ENCODE results near the gene FXYD5.

FXYD5 gene

GRCh38 chr19:35138305-35138892, 16.1 kb upstream of the FXYD5 start, which contains the start of gene FXYD1:
TSS of gene FXYD1 (plus strand) at chr19:35138824. CDS start at chr19:35140080, 1,256 bp downstream.
- Histone ChIP-seq H3K27me3 (ENCODE audit: insufficient read depth, poor library complexity, severe bottlenecking) (peaks cover 9% of the 10 kb centered on the region), H3K27ac (replicated peaks) (no peak within 1 kb of the TSS), H3K4me3 (replicated peaks; ENCODE audit: insufficient read depth, low read length) (no peak within 1 kb of the TSS)
- no peak for DNase-seq (ENCODE audit: low read depth in 1 of 2, low spot score in 1 of 2)
- TF ChIP-seq POLR2AphosphoS5 (IDR thresholded peaks at IDR 0.05; ENCODE audit: low read depth) (no peak), CTCF (IDR thresholded peaks at IDR 0.05; ENCODE audit: insufficient read depth, low read length) (no peak), SPI1 (IDR thresholded peaks at IDR 0.05; ENCODE audit: borderline replicate concordance, low read depth) (no peak), GABPA (IDR thresholded peaks at IDR 0.05; ENCODE audit: low read depth) (no peak), REST (IDR thresholded peaks at IDR 0.05; ENCODE audit: insufficient replicate concordance, low read depth) (no peak)

- TF ChIP-seq POLR2AphosphoS5 (IDR thresholded peaks at IDR 0.05; ENCODE audit: low read depth): no peak
- TF ChIP-seq REST (IDR thresholded peaks at IDR 0.05; ENCODE audit: insufficient replicate concordance, low read depth): no peak
- no peak for TF ChIP-seq CTCF (IDR thresholded peaks at IDR 0.05; ENCODE audit: insufficient read depth, low read length)
- TF ChIP-seq SPI1 (IDR thresholded peaks at IDR 0.05; ENCODE audit: borderline replicate concordance, low read depth): no peak
- no peak for TF ChIP-seq GABPA (IDR thresholded peaks at IDR 0.05; ENCODE audit: low read depth)
- Histone ChIP-seq H3K27ac (replicated peaks) (no peak overlapping the region), H3K4me3 (replicated peaks; ENCODE audit: insufficient read depth, low read length) (no peak overlapping the region), H3K27me3 (ENCODE audit: insufficient read depth, poor library complexity, severe bottlenecking) (peaks cover 12% of the 10 kb centered on the region)
- DNase-seq (ENCODE audit: low read depth in 1 of 2, low spot score in 1 of 2): no peak
Observed at GRCh38 chr19:35140207-35140961, 14.2 kb upstream of the FXYD5 start.

GRCh38 chr19:35140962-35141836, 13.3 kb upstream of the FXYD5 start:
- DNase-seq (ENCODE audit: low read depth in 1 of 2, low spot score in 1 of 2): peak; percentile 73 to 86
- Histone ChIP-seq H3K4me3 (replicated peaks; ENCODE audit: insufficient read depth, low read length) (no peak overlapping the region), H3K27ac (replicated peaks) (no peak overlapping the region), H3K27me3 (ENCODE audit: insufficient read depth, poor library complexity, severe bottlenecking) (peaks cover 12% of the 10 kb centered on the region)
- TF ChIP-seq REST (IDR thresholded peaks at IDR 0.05; ENCODE audit: insufficient replicate concordance, low read depth): no peak
- peak; percentile 25 for TF ChIP-seq CTCF (IDR thresholded peaks at IDR 0.05; ENCODE audit: insufficient read depth, low read length)
